GM23248 (cell line): Measurements from ENCODE around the gene ACER1.

Experiments
- EZH2 ChIP-seq: fragments of 200-600 bp; sonication (generic); IDR thresholded peaks from 2 replicates; pipeline ENCODE4 v1.6.1; 2018; ENCODE audit warnings: antibody characterized with exemption, mild to moderate bottlenecking; ENCODE audit not compliant: insufficient read depth, poor library complexity, severe bottlenecking
- EZH2phosphoT487 ChIP-seq: fragments of 200-600 bp; sonication (generic); IDR thresholded peaks from 2 replicates; pipeline ENCODE4 v1.6.1; 2018; ENCODE audit warnings: antibody characterized with exemption, moderate library complexity, mild to moderate bottlenecking, low read depth; ENCODE audit not compliant: insufficient read depth

DNA sequence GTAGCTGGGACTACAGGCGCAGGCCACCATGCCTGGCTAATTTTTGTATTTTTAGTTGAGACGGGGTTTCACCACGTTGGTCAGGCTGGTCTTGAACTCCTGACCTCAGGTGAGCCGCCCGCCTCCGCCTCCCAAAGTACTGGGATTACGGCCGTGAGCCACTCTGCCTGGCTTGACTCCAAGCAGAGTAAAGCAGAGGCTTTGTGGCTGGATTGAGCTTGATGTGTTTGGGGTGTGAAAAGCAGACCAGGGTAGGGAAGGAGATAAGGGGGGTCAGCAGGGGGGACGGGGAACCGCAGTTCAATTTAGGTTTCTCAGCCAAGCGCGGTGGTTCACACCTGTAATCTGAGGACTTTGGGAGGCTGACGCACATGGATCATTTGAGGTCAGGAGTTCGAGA lies 23.8 kb upstream of the ACER1 start:
- TF ChIP-seq EZH2 (no peak), EZH2phosphoT487 (no peak)
